SIG-M5 treated with dmso at 0.1 percent for 504 hours (cell line): ENCODE measurements around the gene FBN2.
"Not testable (repeated sequence)": the region's sequence is repeated elsewhere in the genome, so short reads cannot be mapped to it uniquely, and the experiment has no call there.

Experiments
- DNase-seq: peaks from one replicate; lab custom pipeline; 2025; ENCODE audit not compliant: unreplicated experiment; lab: John Stamatoyannopoulos, UW

Gene FBN2

DNA sequence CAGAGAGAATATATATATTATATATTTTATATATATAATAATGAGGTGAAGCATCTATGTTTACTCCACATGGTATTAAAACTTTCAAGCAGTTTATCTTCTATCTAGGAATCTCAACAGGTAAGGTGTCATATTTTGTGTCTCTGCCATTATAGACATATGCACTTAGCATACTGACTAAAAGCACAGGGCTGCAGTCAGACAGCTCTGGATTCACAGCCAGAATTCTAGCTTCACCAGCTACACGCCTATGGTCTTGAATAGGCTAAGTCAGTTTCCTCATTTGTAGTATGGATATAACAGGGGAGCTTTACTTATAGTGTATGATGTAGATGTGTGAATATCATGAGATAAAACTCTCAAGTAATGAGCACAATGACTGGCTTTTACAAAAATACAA, 57.9 kb downstream of the FBN2 start:
- DNase-seq = no peak

DNA sequence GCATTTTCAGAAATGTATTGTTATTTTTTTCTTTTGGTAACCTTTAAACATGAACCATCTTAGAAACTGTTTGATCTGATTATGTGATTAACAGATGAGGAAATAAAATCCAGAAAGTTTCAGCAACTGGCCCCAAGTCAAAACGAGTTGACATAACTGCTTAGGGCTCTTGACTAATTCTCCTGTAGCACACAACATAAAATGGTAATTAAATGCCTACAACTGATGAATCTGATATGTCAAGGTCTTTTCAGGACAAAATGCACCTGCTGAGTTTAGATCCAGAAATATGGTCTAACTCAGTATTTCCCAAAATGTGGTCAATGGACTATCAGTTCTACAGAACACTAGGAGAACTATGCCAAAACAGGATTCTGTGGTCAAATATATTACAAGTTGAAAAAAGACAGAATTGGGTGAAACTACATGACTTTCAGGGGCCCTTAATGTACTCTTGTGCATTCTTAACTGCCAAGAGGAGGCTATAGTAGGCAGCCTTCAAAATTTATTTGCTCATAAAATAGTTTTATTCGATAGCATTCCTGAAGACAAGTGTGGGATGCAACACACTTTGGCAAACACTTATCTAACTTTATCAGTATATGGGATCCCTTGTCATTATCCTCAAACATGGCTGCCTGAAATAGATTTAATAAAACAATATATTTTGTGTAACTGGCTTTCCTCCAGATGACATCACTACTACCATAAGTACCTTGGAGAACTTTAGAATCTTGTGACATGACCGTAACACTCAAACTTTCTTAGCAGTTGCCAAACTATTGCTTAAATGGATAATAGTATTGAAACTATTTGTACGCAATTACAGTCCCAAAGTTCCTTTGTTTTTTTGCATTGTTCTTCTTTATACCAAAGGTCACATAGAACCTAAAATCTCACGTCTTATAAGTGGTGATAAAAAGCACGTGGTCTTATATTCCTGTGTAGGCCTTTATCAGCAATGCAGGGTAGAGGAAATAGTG, 59.4 kb downstream of the FBN2 start:
- no peak for DNase-seq

DNA sequence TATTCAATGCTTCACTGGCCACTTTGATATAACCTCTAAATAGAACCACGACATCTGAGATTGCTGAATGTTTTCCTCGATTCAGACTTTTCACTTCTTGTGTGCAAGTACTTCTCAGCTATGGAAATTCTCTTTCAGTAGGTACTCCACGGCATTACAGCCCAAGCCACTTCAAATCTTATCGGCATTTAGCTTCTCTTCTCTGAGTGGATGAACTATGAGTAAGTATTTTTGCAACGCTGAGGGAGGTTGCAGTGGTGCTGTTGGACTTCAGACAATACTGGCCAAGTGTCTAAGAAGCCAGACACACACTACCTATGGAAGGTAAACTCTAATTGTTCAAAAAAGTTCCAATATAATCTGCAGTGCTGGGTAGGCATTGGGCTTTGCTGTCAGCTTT, 60.1 kb downstream of the FBN2 start:
- DNase-seq = no peak

GRCh38 chr5:128475693-128476092, 62.4 kb downstream of the FBN2 start:
- no peak for DNase-seq

GRCh38 chr5:128472919-128473318, 65.1 kb downstream of the FBN2 start:
- no peak for DNase-seq

DNA sequence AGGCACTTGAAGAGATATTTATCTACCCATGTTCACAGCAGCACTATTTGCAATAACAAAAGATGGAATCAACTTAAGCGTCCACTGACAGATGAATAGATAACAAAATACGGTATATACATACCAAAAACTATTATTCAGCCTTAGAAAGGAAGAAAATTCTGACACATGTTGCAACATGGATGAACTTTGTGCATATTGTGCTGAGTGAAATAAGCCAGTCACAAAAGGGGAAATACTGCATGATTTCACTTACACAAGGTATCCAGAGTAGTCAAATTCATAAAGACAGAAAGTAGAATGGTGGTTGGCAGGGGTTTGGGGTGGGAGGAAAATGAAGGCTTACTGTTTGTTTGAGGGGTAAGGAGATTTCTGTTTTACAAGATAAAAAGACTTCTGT, 66.0 kb downstream of the FBN2 start:
- no peak for DNase-seq

- DNase-seq = no peak
Observed at GRCh38 chr5:128470663-128471062, 67.4 kb downstream of the FBN2 start.

- DNase-seq = no peak
Observed at GRCh38 chr5:128469912-128470311, 68.1 kb downstream of the FBN2 start.

- no peak for DNase-seq
Observed at GRCh38 chr5:128466980-128467379, 71.1 kb downstream of the FBN2 start.

- DNase-seq = no peak
Observed at GRCh38 chr5:128466554-128466953, 71.5 kb downstream of the FBN2 start.

GRCh38 chr5:128464596-128464995, 73.4 kb downstream of the FBN2 start:
- DNase-seq = no peak

- no peak for DNase-seq
Observed at GRCh38 chr5:128462330-128462729, 75.7 kb downstream of the FBN2 start.

DNA sequence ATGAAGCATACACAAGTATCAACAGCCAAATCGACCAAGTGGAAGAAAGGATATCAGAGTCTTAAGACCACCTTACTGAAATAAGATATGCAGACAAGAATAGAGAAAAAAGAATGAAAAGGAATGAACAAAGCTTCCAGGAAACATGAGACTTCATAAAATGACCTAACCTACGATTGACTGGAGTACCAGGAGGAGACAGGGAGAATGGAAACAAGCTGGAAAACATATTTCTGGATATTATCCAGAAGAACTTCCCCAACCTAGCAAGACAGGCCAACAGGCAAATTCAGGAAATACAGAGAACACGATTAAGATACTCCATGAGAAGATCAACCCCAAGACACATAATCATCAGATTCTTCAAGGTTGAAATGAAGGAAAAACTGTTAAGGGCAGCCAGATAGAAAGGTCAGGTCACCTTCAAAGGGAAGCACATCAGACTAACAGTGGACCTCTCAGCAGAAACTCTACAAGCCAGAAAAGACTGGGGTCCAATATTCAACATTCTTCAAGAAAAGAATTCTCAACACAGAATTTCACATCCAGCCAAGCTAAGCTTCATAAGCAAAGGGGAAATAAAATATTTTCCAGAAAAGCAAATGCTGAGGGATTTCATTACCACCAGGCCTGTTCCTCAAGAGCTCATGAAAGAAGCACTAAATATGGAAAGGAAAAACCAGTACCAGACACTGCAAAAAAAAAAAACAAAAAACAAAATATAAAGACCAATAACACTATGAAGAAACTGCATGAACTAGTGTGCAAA, 80.7 kb downstream of the FBN2 start:
- not testable (repeated sequence) for DNase-seq

DNA sequence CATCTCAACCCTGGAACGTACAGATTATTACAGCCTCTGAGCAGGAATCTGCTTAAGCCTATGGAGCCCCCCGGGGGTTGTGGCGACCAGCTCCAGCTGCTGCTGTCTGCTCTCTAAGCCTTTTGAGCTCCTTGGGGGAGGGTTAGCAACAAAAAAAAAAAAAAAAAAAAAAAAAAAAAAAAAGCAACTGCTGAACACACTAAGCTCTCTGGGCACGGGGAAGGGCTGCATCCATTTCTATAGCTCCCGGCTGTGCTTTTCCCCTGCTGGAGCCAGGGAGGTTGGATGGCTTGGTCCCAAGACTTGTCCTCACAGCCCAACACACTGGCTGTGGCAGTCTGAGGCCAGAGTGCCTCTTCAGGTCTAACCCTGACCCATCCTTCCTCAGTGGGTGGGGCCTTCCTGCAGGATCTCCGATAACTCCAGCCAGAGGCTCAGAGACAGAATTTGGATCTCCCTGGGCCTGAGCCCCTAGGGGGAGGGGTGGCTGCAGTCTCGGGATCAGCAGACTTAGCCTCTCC, 82.1 kb downstream of the FBN2 start:
- no peak for DNase-seq

GRCh38 chr5:128453121-128453520, 84.9 kb downstream of the FBN2 start:
- no peak for DNase-seq

- not testable (repeated sequence) for DNase-seq
Observed at GRCh38 chr5:128447224-128447623, 90.8 kb downstream of the FBN2 start.

DNA sequence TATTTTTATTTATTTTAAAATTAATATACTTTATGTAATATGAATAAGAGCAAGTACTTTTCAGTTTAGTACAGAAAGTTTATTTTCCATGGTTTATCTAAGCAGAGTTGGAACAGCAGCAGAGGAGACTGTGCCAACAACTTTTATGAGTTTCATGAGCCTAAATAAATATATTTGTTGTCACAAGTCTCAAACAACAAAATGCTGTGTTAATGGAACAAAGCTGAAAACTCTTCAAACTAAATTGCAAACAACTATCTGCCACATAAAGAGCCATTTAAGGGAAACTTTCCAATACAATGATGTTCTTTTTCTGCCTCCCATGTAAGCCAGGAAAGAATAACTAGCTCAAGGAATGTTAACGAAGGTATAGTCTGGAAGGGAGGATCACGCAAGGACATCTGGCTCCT, 96.1 kb downstream of the FBN2 start:
- no peak for DNase-seq

DNA sequence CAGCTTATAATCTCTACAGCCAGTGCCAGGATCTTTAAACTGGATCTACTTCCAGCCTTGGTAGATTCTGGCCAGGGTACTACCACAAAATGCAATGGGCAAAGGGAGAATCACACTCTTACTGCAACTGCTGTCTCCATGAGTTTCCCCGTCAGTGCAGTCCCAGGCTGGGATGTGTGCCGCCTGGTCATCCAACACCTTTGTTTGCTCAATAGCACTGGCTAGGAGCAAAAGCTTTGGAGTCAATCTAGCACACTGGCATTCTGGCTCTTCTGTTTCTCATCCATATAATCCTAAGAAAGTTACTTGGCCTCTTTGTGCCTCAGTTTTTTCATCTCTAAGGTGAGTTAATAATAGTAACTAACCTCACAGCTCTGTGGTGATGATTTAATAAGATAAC, 96.9 kb downstream of the FBN2 start:
- DNase-seq = no peak

- no peak for DNase-seq
Observed at GRCh38 chr5:128436749-128437188, 101.3 kb downstream of the FBN2 start.

GRCh38 chr5:128435861-128436260, 102.2 kb downstream of the FBN2 start:
- no peak for DNase-seq

GRCh38 chr5:128434993-128435392, 103.1 kb downstream of the FBN2 start:
- no peak for DNase-seq
